WTC11 (cell line): ENCODE results near the gene EML6. TPM values are rescaled to one million over a fixed set of nuclear protein-coding genes. Genes with fewer than 3 reads are reported as not detected.

Source experiments
- ATAC-seq: fragments of 200-7000 bp; cut with Tn5 transposase; 2 replicates; pipeline ENCODE4 v1.10.0; 2021; ENCODE audit warnings: mild to moderate bottlenecking, moderate library complexity
- CTCF ChIA-PET: fragments of 300-600 bp; sonication (Branson Sonifier 250); formaldehyde crosslinking; loops from one replicate; lab custom pipeline; 2021; ENCODE audit warnings: antibody characterized with exemption; lab: Charles Lee
- POLR2A ChIA-PET: fragments of 350-600 bp; sonication (Branson Sonifier 250); formaldehyde crosslinking; loops from one replicate; lab custom pipeline; 2021; ENCODE audit warnings: antibody characterized with exemption; lab: Charles Lee
- DNase-seq: peaks from one replicate; pipeline ENCODE4 v3.0.0; 2021; ENCODE audit warnings: low spot score
- H3K27ac Mint-ChIP-seq: 2 replicates; pipeline ENCODE4 v1.8.0; 2021; ENCODE audit warnings: mixed read lengths
- H3K27me3 Mint-ChIP-seq: 2 replicates; pipeline ENCODE4 v1.8.0; 2021; ENCODE audit warnings: low read depth, mild to moderate bottlenecking, moderate library complexity, mixed read lengths
- H3K36me3 Mint-ChIP-seq: 2 replicates; pipeline ENCODE4 v1.8.0; 2021; ENCODE audit warnings: mixed read lengths
- H3K4me1 Mint-ChIP-seq: 2 replicates; pipeline ENCODE4 v1.8.0; 2022; ENCODE audit warnings: mixed read lengths
- H3K4me3 Mint-ChIP-seq: 2 replicates; pipeline ENCODE4 v1.8.0; 2021; ENCODE audit warnings: mild to moderate bottlenecking, moderate library complexity, mixed read lengths
- H3K9me3 Mint-ChIP-seq: 2 replicates; pipeline ENCODE4 v1.8.0; 2021; ENCODE audit warnings: mixed read lengths
- ATF1 ChIP-seq: sonication (generic); formaldehyde crosslinking; IDR thresholded peaks from 2 replicates; pipeline ENCODE4 v1.8.1; 2023; ENCODE audit warnings: mild to moderate bottlenecking, moderate library complexity, missing genetic modification reagents
- CTCF ChIP-seq: fragments of 200-600 bp; IDR thresholded peaks from 2 replicates; pipeline ENCODE4 v1.8.0; 2022; ENCODE audit warnings: antibody characterized with exemption
- E2F5 ChIP-seq: sonication (generic); formaldehyde crosslinking; IDR thresholded peaks from 2 replicates; pipeline ENCODE4 v1.8.1; 2022; ENCODE audit warnings: mild to moderate bottlenecking, moderate library complexity, missing genetic modification reagents
- ELF4 ChIP-seq: sonication (generic); formaldehyde crosslinking; IDR thresholded peaks from 2 replicates; pipeline ENCODE4 v1.8.1; 2022; ENCODE audit warnings: low read depth, mild to moderate bottlenecking, moderate library complexity, missing genetic modification reagents
- GTF2I ChIP-seq: fragments of 250-450 bp; sonication (Bioruptor Pico); conservative IDR thresholded peaks from 2 replicates; pipeline ENCODE4 v1.4.0; 2021; ENCODE audit warnings: mild to moderate bottlenecking
- NFATC4 ChIP-seq: fragments of 250-450 bp; sonication (Bioruptor Pico); IDR thresholded peaks from 2 replicates; pipeline ENCODE4 v1.9.0; 2021; ENCODE audit warnings: mild to moderate bottlenecking
- NR1H2 ChIP-seq: sonication (generic); formaldehyde crosslinking; IDR thresholded peaks from 2 replicates; pipeline ENCODE4 v1.9.0; 2021; ENCODE audit warnings: mild to moderate bottlenecking, moderate library complexity, missing genetic modification reagents
- NR3C1 ChIP-seq: sonication (generic); formaldehyde crosslinking; conservative IDR thresholded peaks from 2 replicates; pipeline ENCODE4 v1.8.1; 2023; ENCODE audit warnings: low read depth, mild to moderate bottlenecking, missing genetic modification reagents
- OVOL2 ChIP-seq: fragments of 250-450 bp; sonication (Bioruptor Pico); IDR thresholded peaks from 2 replicates; pipeline ENCODE4 v1.9.0; 2021; ENCODE audit warnings: mild to moderate bottlenecking, borderline replicate concordance
- RORB ChIP-seq: fragments of 250-450 bp; sonication (Bioruptor Pico); IDR thresholded peaks from 2 replicates; pipeline ENCODE4 v1.9.0; 2021; ENCODE audit warnings: mild to moderate bottlenecking
- STAT6 ChIP-seq: sonication (generic); formaldehyde crosslinking; conservative IDR thresholded peaks from 2 replicates; pipeline ENCODE4 v1.8.1; 2023; ENCODE audit warnings: mild to moderate bottlenecking, low read depth, missing genetic modification reagents, moderate library complexity
- TEAD1 ChIP-seq: sonication (generic); formaldehyde crosslinking; IDR thresholded peaks from 2 replicates; pipeline ENCODE4 v1.8.0; 2022; ENCODE audit warnings: mild to moderate bottlenecking, missing genetic modification reagents
- USF1 ChIP-seq: sonication (generic); formaldehyde crosslinking; IDR thresholded peaks from 2 replicates; pipeline ENCODE4 v1.8.0; 2022; ENCODE audit warnings: mild to moderate bottlenecking, missing genetic modification reagents
- ZNF121 ChIP-seq: sonication (generic); formaldehyde crosslinking; IDR thresholded peaks from 2 replicates; pipeline ENCODE4 v1.8.0; 2023; ENCODE audit warnings: missing genetic modification reagents
- ZNF219 ChIP-seq: sonication (generic); formaldehyde crosslinking; IDR thresholded peaks from 2 replicates; pipeline ENCODE4 v1.8.0; 2023; ENCODE audit warnings: missing genetic modification reagents, mild to moderate bottlenecking, borderline replicate concordance
- ZNF263 ChIP-seq: sonication (generic); formaldehyde crosslinking; IDR thresholded peaks from 2 replicates; pipeline ENCODE4 v1.8.1; 2022; ENCODE audit warnings: low read depth, mild to moderate bottlenecking, moderate library complexity, missing genetic modification reagents
- ZNF671 ChIP-seq: fragments of 250-450 bp; sonication (Bioruptor Pico); IDR thresholded peaks from 2 replicates; pipeline ENCODE4 v1.8.0; 2021; ENCODE audit warnings: mild to moderate bottlenecking
- total RNA-seq: library from RNA; stranded (reverse); gene quantifications from 3 replicates; pipeline ENCODE4 v1.2.3, GENCODE V29; 2021
- TF ChIP-seq, protein P1 (sequence below): sonication (generic); formaldehyde crosslinking; IDR thresholded peaks from 2 replicates; pipeline ENCODE4 v1.8.1; 2023; ENCODE audit warnings: mild to moderate bottlenecking, missing genetic modification reagents

The EML6 gene
- total RNA-seq, 1 experiment from 2014 or later: 2.1 TPM

DNA sequence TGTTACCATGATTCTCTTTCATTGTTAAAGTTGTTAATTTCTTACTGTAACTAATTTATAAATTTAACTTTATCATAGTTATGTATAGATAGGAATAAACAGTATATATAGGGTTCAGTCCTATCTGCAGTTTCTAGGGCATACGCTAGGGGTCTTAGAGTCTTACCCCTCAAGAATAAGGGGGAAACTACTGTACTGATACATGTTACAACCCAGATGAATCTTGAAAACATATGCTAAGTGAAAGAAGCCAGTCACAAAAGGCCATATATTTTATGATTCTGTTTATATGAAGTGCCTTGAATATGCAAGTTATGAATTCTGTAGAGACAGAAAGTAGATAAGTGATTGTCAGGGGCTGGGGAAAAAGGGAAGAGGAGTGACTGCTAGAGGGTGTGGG is 274.4 kb downstream of the EML6 start:
- DNase-seq (no peak), ATAC-seq (peak; percentile 83)
- peaks cover 31% of the 10 kb centered on the region for H3K4me1 Mint-ChIP-seq
- ChIA-PET POLR2A (no interaction called here), CTCF (interaction anchor here (0.7 kb wide), 1 partner anchor 1679 kb away, joined by 3 read pairs; no protein-coding TSS in a partner anchor)
- H3K36me3 Mint-ChIP-seq: no peaks in the 10 kb centered on the region
- TF ChIP-seq CTCF (peak; percentile 43), GTF2I (CRISPR knock-in tag) (no peak)
- H3K27me3 Mint-ChIP-seq: no peaks in the 10 kb centered on the region
- H3K27ac Mint-ChIP-seq: peak overlapping the region; percentile 82; the same call in 1 of the 2 replicates
- H3K4me3 Mint-ChIP-seq: no peak overlapping the region
- H3K9me3 Mint-ChIP-seq: no peaks in the 10 kb centered on the region

- Mint-ChIP-seq H3K4me1 (peaks cover 41% of the 10 kb centered on the region), H3K4me3 (no peak overlapping the region), H3K27ac (no peak overlapping the region; the same call in 1 of the 2 replicates), H3K36me3 (no peaks in the 10 kb centered on the region), H3K27me3 (no peaks in the 10 kb centered on the region), H3K9me3 (no peaks in the 10 kb centered on the region)
- POLR2A ChIA-PET: no interaction called here
- no peak for ATAC-seq
- CTCF ChIA-PET: interaction anchor here (0.9 kb wide), 1 partner anchor 99 kb away, joined by 3 read pairs; no protein-coding TSS in a partner anchor
- DNase-seq: no peak
- no peak for TF ChIP-seq TEAD1
- TF ChIP-seq ATF1 (CRISPR knock-in tag): no peak
- TF ChIP-seq STAT6 (CRISPR knock-in tag): no peak
- TF ChIP-seq, protein P1, sequence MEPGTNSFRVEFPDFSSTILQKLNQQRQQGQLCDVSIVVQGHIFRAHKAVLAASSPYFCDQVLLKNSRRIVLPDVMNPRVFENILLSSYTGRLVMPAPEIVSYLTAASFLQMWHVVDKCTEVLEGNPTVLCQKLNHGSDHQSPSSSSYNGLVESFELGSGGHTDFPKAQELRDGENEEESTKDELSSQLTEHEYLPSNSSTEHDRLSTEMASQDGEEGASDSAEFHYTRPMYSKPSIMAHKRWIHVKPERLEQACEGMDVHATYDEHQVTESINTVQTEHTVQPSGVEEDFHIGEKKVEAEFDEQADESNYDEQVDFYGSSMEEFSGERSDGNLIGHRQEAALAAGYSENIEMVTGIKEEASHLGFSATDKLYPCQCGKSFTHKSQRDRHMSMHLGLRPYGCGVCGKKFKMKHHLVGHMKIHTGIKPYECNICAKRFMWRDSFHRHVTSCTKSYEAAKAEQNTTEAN (CRISPR knock-in tag): no peak
- TF ChIP-seq OVOL2: no peak
- TF ChIP-seq USF1 (CRISPR knock-in tag): no peak
- no peak for TF ChIP-seq NR3C1 (CRISPR knock-in tag)
- TF ChIP-seq ELF4: no peak
- no peak for TF ChIP-seq E2F5
- TF ChIP-seq ZNF263 (CRISPR knock-in tag): no peak
- no peak for TF ChIP-seq NR1H2 (CRISPR knock-in tag)
- no peak for TF ChIP-seq ZNF219 (CRISPR knock-in tag)
- no peak for TF ChIP-seq ZNF671
- TF ChIP-seq RORB: no peak
- TF ChIP-seq ZNF121 (CRISPR knock-in tag): no peak
- TF ChIP-seq NFATC4 (CRISPR knock-in tag): no peak
- TF ChIP-seq, all 79 proteins: peak for 0
Measured at GRCh38 chr2:54999182-54999581, 275.7 kb downstream of the EML6 start.
